RWPE1 (cell line): ENCODE results near the gene TAAR9.

Experiments
- CTCF ChIA-PET: fragments of 350-600 bp; sonication (Branson Sonifier 250); formaldehyde crosslinking; extraction: SDS; loops from one replicate; lab custom pipeline; 2021; lab: Yijun Ruan, JAX
- POLR2A ChIA-PET: fragments of 400-600 bp; formaldehyde crosslinking; extraction: SDS; loops from one replicate; lab custom pipeline; 2020; ENCODE audit warnings: antibody characterized with exemption; ENCODE audit not compliant: low non-redundant PET; lab: Yijun Ruan, JAX
- DNase-seq: peaks from one replicate; pipeline ENCODE4 v3.0.0; 2012; ENCODE audit warnings: low spot score
- H3K27ac ChIP-seq: fragments of 450-650 bp; 2 replicates; pipeline ENCODE4 v1.5.1; 2017
- TF ChIP-seq, protein P1 (sequence below): fragments of 450-650 bp; conservative IDR thresholded peaks from 2 replicates; pipeline ENCODE4 v1.5.1; 2017; ENCODE audit warnings: low read depth, mild to moderate bottlenecking

The TAAR9 gene, protein sequence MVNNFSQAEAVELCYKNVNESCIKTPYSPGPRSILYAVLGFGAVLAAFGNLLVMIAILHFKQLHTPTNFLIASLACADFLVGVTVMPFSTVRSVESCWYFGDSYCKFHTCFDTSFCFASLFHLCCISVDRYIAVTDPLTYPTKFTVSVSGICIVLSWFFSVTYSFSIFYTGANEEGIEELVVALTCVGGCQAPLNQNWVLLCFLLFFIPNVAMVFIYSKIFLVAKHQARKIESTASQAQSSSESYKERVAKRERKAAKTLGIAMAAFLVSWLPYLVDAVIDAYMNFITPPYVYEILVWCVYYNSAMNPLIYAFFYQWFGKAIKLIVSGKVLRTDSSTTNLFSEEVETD

DNA sequence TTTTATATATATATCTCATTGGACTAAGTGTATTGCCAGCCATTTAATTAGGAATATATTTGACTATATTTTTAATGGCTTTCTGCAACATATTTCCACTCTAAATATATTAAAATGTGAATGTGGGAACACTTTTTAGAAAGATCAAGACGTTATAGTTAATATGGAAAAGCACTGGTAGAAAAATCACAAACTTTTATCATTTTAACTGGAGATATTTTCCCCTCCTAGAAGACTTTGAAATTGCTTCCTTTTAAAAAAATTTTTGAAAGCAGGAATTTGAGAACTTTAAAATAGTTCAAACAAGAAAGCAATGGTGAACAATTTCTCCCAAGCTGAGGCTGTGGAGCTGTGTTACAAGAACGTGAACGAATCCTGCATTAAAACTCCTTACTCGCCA lies at the start of gene TAAR9:
TAAR9 (plus strand) TSS at position 301 of the 400 bp plus-strand sequence; CDS start at position 314, 13 bp downstream.
- CTCF ChIA-PET = no interaction called here
- TF ChIP-seq, protein P1, sequence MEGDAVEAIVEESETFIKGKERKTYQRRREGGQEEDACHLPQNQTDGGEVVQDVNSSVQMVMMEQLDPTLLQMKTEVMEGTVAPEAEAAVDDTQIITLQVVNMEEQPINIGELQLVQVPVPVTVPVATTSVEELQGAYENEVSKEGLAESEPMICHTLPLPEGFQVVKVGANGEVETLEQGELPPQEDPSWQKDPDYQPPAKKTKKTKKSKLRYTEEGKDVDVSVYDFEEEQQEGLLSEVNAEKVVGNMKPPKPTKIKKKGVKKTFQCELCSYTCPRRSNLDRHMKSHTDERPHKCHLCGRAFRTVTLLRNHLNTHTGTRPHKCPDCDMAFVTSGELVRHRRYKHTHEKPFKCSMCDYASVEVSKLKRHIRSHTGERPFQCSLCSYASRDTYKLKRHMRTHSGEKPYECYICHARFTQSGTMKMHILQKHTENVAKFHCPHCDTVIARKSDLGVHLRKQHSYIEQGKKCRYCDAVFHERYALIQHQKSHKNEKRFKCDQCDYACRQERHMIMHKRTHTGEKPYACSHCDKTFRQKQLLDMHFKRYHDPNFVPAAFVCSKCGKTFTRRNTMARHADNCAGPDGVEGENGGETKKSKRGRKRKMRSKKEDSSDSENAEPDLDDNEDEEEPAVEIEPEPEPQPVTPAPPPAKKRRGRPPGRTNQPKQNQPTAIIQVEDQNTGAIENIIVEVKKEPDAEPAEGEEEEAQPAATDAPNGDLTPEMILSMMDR = no peak
- POLR2A ChIA-PET = no interaction called here
- no peak for DNase-seq
- H3K27ac ChIP-seq = no peak within 1 kb of the TSS

DNA sequence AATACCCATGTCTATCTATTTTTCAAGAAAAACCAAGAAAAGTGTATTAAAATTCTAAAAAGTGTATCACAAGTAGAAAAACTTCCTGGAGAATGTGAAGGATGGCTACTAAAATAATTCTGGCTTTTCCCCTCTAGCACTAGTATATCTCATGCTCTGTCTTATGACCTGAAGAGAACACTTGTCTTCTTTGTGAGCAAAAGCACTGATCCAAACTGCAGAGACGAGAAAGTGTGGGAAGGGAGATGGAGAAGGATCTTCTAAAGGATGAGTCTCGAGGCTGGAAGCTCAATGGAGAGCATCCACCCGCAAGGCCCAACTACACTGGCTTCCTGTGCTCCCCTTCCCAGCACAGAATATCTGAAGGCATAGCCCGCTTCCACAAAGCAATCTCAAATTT lies 48.7 kb upstream of the TAAR9 start:
- CTCF ChIA-PET = interaction anchor here (0.7 to 1.3 kb wide), 2 partner anchors 210 to 835 kb away, joined by 3 to 6 read pairs; no protein-coding TSS in a partner anchor
- no peak overlapping the region for H3K27ac ChIP-seq
- POLR2A ChIA-PET = no interaction called here
- DNase-seq = no peak
- TF ChIP-seq, protein P1 = no peak

DNA sequence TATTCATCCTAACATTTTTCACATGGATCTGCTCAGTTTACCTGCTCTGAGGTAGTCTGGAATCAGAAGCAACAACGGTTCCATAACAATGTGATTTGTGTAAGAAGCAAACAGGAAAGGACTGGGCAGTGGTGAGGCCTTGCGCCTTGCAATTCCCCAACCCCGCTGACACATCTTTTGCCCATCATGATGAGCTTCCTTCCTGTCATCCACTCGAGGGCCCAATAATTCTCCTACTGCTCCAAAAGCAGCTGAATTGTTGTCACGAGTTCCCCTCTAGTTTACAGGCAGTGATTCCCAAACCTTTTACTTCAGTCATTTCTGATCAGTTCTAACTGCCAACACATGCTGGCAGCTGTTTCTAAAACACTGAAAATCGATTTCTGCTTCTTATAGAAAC lies 48.1 kb upstream of the TAAR9 start:
- no peak for DNase-seq
- POLR2A ChIA-PET = no interaction called here
- TF ChIP-seq, protein P1 = no peak
- H3K27ac ChIP-seq = no peak overlapping the region
- CTCF ChIA-PET = interaction anchor here (0.7 to 1.3 kb wide), 3 partner anchors 13 to 835 kb away, joined by 3 to 6 read pairs (median 4); no protein-coding TSS in a partner anchor

DNA sequence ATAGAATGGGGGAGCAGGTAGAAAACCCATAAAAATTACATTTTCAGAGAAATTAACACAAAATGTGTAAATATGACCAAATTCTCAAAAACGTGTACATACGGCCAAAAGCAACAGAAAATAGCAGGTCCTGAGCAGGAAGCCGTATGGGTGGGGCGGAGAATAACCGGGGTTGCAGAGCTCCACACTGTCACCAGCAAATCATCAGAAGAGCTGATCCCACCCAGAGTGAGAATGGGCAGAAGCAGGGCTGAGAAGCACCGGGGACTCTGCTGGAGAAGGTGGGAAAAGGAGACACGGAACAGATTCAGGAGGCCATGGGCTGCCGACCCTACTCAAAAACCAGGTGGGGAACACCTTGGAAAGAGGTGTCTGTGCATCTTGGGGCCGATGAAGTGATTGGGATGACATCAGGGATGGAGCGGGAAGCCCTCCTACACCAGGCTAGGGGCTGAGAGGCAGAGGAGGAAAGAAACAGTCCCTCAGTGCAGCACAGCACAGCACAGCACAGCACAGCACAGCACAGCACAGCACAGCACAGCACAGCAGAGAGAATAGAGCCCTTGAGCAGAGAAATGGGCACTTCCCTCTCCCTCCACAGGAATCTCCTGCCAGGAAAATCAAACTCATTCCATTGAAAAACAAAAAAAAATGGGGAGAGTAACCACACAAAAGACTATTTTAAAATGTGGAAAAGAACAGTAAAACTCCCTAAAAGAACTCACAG lies 47.4 kb upstream of the TAAR9 start:
- no peak overlapping the region for H3K27ac ChIP-seq
- no peak for DNase-seq
- POLR2A ChIA-PET = no interaction called here
- CTCF ChIA-PET = interaction anchor here (0.8 to 1.3 kb wide), 2 partner anchors 14 to 211 kb away, joined by 4 to 6 read pairs; no protein-coding TSS in a partner anchor
- TF ChIP-seq, protein P1 = no peak

DNA sequence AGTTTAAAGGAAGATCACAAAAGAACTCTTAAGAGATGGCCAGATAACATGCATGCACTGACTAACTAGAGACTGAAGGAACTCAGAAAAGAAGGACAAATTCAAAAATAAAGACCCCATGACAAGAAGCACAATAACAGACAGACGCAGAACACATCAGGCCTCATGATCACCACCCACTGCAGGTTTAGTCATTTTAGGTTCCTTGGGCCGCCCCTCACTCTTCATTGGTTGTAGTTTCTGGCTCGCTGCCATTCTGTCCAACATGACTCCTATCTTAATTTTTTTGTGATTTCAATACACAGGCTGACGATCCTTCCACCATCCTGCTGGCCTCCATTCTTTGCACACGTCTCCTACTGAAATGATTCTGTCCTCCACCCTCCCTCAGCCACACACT lies 46.8 kb upstream of the TAAR9 start:
- TF ChIP-seq, protein P1 = no peak
- CTCF ChIA-PET = no interaction called here
- H3K27ac ChIP-seq = no peak overlapping the region

DNA sequence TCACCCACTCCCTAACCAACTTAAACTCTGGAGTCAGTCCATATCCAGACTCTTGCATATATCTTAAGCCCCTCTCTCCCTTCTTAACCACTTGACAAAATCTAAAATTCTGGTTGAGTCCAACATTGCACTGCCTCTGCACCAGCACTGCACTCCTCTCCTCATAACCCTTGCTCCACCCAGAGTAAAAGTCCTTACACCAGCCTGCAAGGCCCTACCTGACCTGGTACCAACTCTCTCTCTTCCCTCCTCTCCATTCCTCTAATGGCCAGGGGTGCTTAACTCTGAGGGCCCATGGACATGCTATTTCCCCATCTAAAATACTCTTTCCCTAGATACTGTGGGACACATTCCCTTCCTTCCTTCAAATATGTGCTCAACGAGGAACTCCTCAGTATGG lies 46.2 kb upstream of the TAAR9 start:
- no peak for DNase-seq
- POLR2A ChIA-PET = no interaction called here
- H3K27ac ChIP-seq = no peak overlapping the region
- CTCF ChIA-PET = no interaction called here
- TF ChIP-seq, protein P1 = no peak

More for the DNA sequence above, 46.8 kb upstream of the TAAR9 start:
- POLR2A ChIA-PET = no interaction called here
- DNase-seq = no peak
